Right forelimb (tissue), 1 donor: Measurements from ENCODE around the gene SPINK9.
"Not testable (repeated sequence)": the region's sequence is repeated elsewhere in the genome, so short reads cannot be mapped to it uniquely, and the experiment has no call there.

Experiments used
- DNase-seq: peaks from one replicate; pipeline ENCODE4 v3.0.0-alpha.2; 2018

SPINK9 gene, protein sequence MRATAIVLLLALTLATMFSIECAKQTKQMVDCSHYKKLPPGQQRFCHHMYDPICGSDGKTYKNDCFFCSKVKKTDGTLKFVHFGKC

DNA sequence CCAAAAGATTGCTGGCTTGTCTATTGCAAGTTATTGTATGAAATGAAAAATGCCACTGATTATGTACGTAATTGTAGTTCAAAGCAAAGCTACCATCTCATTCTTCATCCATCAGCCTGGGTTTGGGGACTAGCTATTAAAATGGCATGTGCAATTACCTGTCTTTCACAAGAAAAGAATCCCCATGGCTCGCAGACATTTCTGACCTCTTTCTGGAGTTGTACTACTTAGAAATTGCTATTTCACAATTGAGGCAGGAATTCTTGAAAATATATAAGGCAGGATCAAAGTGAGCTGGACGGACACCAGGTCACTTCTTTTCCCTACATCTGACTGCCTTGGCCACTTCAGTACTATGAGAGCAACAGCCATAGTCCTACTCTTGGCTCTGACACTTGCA lies at the start of gene SPINK9:
TSS of gene SPINK9 (plus strand) at position 301 of the 400 bp plus-strand sequence. CDS start at position 356, 55 bp downstream.
- DNase-seq, result no peak

DNA sequence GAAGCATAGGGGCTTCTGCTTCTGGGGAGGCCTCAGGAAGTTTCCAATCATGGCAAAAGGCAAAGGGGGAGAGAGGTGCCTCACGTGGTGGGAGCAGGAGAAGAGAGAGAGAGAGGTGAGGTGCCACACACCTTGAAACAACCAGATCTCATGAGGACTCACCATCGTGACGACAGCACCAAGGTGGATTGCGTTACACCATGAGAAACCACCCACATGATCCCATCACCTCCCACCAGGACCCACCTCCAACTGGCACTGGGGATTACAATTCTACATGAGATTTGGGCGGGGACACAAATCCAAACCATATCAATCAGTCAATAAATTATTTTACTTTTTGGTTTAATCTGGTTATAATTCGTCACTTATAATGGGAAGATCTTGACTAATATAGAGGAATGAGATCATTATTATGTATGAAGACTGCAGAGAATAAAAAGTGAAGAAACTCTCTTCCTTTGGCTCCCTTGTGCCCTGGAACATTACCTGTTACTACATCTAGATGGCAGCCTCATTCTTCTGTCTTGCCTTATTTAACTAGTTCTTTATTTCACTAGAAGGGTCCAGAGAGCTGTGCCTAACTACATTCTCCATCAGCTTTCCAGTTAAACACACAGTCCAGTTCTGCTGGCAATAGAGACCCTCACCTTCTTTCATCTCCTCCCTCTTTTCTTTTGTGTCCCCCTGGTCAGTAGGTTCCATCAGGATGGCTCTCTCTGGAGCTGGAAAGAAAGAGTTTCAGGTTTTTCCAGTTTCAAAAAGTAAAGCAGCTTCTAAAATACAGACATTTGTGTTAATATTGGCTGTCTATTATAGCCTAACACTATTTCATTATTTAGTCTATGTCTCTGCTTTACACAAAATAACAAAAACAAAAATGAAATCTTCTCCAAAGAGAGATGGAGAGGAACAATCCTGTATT lies 44.8 kb upstream of the SPINK9 start:
- DNase-seq, result no peak

DNA sequence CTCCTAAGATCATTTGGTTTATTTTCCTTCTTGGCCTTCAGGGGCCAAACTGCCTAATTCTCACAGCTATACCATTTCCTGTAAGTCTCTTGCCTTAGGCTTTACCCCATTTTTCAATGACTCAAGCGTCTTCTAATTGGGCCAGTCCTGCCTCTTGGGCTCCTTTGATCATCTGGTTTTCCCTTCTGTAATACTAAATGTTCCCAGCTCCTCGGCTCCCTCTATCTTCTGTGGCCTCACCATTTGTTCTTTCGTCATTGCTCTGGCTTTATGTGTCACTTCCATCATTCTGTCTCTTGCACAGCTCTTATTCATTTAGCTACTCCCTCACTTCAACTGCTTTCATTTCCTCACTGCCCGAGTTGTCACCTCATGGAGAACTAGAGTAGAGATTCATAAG lies 37.6 kb upstream of the SPINK9 start:
- no peak for DNase-seq

DNA sequence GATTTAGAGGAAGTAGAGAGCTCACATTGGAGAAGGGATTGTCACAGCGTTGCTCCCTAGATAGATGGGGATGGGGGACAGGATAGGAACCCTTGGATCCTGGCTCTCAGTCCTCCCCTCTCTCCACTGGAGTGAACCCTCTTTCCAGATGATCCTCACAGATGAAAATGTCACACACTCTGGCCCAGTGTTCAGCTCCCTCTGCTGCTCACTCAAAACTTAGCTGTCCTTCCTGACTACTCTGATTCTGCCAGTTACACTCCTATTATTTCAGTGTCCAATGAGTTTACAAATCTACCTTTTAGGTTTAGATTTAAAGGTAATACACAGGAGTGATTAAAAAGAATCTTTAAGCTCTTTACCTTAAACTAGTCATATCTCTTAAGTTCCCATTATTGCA lies 28.9 kb upstream of the SPINK9 start:
- no peak for DNase-seq

DNA sequence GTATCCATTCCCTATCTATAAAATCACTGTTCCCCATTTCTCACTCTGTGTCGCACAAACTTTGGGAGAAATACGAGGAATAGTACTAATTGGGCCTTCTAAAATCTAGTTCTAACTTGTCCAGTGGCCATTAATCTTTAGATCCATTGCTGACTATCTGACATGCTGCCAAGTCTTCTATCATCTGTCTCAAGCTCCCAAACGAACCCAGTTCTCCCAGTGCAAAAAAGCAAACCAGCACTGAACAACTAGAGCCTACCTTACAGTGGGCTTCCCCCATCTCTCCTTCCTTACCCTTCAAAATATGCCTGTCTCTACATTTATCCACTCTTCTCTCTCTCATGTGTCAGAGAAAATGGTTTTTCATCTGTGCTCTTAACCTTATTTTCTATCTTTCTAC lies 26.3 kb upstream of the SPINK9 start:
- DNase-seq, result no peak

DNA sequence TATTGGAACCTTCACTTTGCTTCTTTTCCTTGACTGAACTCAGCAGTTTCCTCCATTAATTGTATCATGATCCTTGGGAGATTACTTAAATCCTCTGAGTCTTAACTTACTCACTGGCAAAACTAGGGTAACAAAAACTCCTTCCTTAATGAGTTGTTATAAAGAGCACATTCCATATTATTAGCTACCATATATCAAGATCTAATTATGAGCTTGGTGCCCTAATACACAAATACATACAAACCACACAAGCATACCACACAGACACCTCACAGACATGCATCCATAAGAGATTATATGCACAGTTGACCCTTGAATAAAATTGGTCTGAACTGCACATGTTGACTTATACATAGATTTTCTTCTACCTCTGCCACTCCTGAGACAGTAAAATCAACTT lies 25.6 kb upstream of the SPINK9 start:
- DNase-seq, result no peak

DNA sequence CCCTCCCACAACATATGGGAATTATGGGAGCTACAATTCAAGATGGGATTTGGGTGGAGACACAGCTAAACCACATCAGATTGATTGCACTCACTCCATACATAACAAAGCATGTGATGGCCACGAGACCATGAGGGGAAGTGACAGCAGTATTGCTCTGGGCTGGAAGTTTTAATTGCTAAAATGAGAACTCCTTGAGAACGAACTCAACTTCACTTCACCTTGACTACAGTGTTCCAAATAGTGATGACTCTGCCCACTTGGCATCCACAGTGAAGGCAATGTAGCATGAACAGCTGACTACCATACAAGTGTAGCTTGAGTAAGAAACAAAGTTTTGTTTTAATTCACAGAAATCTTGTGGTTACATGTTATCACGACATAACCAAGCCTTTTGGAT lies 23.9 kb upstream of the SPINK9 start:
- DNase-seq, result no peak

DNA sequence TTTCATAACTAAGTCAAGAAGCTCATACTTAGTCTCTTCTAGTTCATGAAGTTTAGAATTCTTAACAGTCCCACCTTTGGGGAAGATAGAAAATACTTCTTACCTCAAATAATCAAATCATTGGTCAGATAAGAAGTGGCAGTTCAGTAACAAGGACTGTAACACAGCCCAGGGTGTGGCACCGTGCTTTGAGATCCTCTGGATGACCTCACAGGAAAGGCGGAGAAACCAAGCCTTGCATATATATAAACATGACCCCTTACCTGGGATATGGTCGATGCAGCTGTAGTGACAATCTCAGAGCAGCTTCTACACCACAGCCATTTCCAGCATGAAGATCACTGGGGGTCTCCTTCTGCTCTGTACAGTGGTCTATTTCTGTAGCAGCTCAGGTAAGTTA lies 23.2 kb upstream of the SPINK9 start, which contains the start of gene SPINK7:
TSS of gene SPINK7 (plus strand) at position 271 of the 400 bp plus-strand sequence. CDS start at position 332, 61 bp downstream.
- no peak for DNase-seq

DNA sequence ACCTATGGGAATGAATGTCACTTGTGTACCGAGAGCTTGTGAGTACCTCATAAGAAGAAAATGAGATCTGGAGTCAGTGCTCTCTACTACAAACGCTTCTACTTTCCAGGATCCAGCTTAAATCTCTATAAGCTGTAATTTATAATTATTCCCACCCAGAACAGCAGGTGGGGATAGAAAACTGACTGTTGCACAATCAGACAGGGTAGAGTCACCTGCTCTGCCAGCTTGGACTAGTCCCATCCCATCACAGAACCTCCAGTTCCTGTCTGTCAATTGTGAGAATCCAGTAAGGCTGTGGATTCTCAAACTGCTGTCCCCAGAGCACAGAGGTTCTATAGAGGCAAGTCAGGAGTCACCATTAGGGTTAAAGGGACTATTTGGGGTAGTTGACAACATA lies 21.2 kb upstream of the SPINK9 start:
- DNase-seq, result no peak

DNA sequence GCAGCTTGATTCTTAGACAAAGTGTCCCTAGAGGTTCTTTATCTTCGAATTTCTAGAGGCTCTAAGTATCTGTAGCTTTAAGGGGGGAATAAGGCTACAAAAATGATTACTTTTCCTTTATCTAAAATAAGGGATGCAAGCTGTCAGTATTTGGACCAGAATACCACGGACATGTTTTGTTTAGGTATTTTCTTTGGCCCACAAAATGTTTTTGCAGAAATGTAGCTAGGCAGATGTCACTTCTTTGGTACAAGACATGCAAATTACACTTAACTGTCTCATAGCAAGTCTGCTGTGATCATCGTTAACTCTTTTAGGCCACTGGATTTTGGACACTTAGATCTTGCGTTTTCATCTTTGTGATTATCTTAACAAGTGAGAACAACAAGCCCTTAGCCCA lies 20.6 kb upstream of the SPINK9 start:
- no peak for DNase-seq

DNA sequence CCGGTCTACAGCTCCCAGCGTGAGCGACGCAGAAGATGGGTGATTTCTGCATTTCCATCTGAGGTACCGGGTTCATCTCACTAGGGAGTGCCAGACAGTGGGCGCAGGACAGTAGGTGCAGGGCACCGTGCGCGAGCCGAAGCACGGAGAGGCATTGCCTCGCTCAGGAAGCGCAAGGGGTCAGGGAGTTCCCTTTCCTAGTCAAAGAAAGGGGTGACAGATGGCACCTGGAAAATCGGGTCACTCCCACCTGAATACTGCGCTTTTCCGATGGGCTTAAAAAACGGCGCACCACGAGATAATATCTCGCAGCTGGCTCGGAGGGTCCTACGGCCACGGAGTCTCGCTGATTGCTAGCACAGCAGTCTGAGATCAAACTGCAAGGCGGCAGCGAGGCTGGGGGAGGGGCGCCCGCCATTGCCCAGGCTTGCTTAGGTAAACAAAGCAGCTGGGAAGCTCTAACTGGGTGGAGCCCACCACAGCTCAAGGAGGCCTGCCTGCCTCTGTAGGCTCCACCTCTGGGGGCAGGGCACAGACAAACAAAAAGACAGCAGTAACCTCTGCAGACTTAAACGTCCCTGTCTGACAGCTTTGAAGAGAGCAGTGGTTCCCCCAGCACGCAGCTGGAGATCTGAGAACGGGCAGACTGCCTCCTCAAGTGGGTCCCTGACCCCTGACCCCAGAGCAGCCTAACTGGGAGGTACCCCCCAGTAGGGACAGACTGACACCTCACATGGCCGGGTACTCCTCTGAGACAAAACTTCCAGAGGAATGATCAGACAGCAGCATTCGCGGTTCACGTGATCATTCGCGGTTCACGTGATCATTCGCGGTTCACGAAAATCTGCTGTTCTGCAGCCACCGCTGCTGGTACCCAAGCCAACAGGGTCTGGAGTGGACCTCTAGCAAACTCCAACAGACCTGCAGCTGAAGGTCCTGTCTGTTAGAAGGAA lies 15.1 kb upstream of the SPINK9 start:
- not testable (repeated sequence) for DNase-seq

DNA sequence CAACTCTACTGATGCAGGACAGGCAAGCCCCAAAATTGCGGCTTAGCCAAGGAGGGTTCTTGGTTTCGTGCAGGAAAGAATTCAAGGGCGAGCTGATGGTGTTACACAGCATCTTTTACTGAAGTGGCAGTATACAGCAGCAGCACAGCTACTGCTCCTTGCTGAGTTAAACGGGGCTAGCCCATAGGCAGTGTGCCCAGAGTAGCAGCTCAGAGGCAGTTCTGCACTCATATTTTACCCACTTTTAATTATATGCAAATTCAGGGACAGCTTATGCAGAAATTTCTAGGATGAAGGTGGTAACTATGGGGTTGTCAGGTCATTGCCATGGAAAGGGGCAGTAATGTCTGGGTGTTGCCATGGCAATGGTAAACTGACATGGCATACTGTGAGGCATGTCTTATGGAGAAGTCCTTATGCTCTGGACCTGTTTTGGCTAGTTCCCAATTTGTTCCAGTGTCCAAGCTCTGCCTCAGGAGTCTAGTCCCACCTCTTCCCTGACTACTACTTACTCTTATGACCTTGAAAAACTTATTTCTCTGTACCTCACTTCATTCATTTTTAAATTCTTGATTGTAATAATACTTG lies 2.0 kb upstream of the SPINK9 start:
- DNase-seq, result no peak

DNA sequence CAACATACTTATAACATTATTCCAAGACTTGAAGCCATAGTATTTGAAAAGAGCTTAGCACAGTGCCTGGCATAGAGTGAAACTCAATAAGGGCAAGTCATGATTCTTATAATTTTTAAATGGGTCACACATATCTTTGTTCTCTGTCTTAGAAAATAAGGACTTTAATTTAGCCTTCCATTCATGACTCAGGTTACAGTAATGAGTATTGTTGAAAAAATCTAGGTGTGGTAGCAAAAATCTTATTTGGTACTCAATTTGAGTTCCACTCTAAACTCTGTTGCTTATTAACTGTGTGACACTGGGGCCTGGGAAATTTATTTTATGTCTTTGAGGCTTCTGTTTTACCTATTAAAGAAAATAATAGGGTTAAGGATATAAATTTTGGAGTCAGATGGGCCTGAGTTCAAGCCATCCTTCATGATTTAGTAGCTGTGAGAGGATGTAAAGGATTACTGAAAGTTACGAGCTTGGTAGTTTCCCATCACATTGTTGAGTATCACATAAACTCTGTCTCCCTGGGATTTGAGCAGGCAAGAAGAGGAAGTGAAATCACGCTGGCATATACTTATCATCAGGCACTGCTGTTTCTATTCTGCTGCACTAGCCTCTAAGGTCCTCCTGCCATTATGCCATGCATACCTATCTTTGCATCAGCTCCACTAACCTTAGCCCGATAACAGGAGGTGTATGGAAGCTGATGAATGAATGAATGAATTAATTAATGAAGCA lies 1.5 kb downstream of the SPINK9 start:
- no peak for DNase-seq

DNA sequence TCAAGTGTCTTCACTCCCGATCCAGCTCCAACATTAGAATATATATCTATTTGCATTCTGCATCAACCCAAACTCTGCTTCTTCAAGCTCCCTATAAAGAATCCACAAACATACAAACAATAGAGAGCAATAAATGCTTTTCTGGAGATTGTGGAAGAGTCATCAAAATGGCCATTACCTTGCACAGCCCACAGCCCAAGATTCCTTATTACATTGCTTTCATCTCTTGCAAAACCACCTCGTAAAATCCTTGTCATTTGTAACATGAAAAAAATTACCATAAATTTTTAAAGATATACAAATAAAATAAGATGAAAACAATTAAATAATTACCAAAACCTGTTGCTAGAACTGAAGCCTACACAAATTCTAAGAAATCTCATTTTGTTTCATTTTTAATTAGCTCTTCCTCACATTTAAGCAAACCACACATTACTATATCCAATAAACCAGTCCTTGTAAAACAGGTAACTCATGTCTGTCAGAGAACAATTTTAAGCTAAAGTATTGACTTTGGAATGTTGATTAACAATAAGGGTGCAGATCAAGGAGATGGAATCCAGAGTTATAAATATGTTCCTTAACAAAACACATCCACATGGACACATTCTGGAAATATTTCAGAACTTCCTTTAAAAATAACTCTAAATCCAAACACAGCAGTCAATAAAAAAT lies 7.1 kb downstream of the SPINK9 start:
- no peak for DNase-seq

DNA sequence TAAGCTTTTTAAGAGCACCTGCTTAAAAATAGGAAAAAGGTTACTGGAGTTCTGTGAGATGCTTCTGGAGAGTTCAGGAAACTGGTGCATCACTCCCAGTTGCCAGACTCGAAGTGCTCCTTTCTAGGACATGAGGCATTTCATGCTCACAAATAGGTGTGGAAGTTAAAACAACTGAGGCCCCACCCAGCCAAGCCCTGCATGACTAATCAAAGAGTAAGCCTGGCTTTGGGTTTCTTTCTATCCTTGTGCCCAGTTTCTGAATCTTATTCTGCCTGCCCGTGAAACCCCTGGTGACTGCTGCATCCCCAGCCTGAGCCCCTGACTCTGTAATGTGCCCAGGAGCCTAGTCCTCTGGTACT lies 7.7 kb downstream of the SPINK9 start:
- no peak for DNase-seq

DNA sequence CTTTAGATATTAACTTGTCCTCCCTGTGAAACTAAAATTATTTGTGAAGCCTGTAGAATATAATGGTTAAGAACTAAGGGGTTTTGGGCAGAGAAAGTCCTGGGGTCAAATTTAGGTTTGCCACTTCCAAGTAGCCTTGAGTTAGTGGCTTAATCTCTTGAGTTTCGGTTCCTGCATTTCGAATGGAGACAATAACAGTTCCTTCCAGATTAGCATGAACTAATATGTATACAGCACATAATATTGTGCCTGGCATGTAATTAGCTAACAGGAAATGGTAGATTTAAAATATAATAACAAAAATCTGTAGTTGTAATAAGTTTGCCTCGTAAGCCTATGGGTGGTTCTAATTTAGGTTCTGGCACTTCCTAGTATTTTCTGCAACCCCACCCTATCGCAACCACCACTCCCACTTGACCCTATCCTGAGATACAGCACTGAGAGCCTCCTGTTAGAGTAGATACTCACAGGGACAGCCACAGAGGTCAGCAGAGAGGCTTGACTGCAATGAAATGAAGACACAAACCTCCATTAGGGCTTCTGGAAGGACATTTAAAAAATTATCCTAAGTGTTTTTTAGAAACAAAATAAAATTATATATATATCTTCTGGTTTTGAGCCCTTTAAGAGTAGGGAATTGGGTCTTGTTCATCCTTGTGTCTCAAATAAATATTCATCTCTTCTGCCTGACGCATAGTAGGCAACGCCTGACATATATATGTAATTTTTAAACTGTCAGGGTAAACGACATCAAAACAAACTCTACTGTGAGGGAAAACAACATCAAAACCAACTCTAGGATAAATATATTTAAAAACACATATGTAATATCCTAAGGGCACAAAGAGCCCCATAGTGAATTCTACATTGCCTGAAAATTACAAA lies 8.5 kb downstream of the SPINK9 start:
- DNase-seq, result no peak

DNA sequence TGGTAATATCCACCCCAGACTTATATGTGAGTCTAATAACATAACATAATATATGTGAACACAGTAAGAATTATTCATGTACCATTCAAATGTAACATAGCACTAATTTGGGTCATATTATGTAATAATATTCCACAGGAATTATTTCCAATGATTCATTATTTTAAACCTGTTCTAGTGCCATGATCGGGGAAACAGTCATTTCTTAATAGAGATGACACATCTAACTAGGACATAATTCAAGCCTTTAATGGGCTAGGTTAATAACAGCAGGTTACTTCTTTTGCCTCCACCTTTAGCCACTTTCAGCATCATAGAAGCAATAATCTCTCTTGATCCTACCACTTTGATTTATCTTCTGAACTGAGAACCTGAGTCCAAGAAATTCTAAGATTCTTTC lies 12.3 kb downstream of the SPINK9 start:
- DNase-seq, result no peak

DNA sequence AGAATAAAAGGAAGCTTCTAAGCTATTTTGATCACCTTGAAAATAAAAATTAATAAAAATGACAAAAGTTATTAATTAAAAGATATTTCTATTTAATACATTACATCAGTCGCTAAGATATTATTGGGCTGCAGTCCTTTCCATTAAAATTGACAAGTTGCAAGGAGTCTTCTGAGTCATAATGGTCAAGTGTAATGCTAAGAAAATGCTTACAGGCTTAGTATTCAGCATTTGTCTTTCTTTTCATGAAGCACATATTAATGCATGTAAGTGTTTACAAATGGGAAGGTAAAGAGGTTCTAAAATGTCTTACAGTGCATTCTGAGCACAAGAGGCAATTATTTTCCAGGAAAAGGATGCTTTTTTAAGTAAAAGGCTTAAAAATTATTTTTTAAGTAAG lies 17.3 kb downstream of the SPINK9 start:
- no peak for DNase-seq

DNA sequence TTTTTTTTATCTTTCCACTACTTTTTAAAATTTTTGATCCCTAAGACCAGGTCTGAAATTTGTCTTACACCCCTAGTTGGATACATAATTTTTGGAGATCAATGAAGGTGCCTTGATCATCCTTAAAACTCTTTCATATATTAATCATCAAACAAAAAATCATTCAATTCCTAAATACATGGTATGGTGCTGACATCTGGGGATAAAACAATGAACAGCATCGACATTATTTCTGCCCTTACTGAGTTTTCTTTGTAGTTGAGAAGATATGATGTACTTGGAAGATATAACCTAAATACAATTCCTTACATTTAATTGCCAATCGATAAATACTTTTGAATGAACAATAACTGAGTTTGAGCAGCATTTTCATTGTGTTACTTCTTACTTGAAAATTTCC lies 18.3 kb downstream of the SPINK9 start:
- DNase-seq, result no peak

DNA sequence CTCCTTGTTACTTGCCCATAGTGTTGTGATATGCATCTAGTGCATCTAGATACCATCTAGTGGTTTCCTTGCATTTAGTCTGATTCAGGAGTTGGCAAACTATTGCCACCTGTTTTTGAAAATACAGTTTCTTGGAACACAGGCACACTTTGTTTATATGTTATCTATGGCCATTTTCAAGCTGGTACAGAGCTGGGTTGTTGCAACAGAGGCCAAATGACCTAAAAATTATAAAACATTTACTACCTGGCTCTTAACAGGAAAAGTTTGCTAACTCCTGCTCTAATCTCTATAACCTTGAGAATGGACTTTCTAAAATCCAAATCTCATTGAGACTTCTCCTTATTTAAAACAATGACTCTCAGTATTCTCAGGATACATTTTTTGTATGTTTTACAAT lies 29.0 kb downstream of the SPINK9 start:
- DNase-seq, result no peak

DNA sequence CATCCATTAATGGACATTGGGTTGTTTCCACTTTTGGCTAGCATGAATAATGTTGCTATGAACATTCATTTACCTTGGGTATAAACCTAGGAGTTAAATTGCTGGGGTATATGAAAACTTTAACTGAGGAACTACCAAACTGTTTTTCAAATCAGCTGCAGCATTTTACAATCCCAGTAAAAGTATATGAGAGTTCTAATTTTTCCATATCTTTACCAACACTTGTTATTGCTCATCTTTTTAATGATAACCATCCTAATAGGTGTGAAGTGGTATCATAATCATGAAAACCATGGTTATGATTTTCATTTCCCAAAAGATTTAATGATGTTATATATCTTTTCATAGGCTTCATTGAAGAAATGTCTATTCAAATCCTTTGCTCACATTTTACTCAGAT lies 32.9 kb downstream of the SPINK9 start:
- no peak for DNase-seq
